Liver (tissue), 3 donors: Measurements from ENCODE around the gene FAM120C.
A peak's percentile ranks its signal among the peaks of the same experiment; 100 is the strongest.

Experiments
- CTCF ChIP-seq: fragments of 150-350 bp; IDR thresholded peaks from 2 replicates; pipeline ENCODE4 v1.5.1; 2017; ENCODE audit warnings: improper control_type of control experiment, low read depth, low read length; ENCODE audit not compliant: missing input control
- FOXA1 ChIP-seq: IDR thresholded peaks from 2 replicates; pipeline ENCODE4 v1.6.1; 2016; ENCODE audit warnings: antibody characterized with exemption
- HNF4G ChIP-seq: IDR thresholded peaks from 2 replicates; pipeline ENCODE4 v1.6.1; 2016; ENCODE audit warnings: antibody characterized with exemption
- JUND ChIP-seq, 2 donors: IDR thresholded peaks; 2 replicates each; pipeline ENCODE4 v1.6.1; 2016; ENCODE audit warnings: antibody characterized with exemption in 2 of 2
- RAD21 ChIP-seq, 2 donors: IDR thresholded peaks; 2 replicates each; pipeline ENCODE4 v1.6.1; 2016; ENCODE audit warnings: antibody characterized with exemption in 2 of 2, mild to moderate bottlenecking in 2 of 2
- REST ChIP-seq: IDR thresholded peaks from 2 replicates; pipeline ENCODE4 v1.6.1; 2016; ENCODE audit warnings: antibody characterized with exemption, mild to moderate bottlenecking
- RXRA ChIP-seq, 2 donors: IDR thresholded peaks; 2 replicates each; pipeline ENCODE4 v1.6.1; 2017 to 2018; ENCODE audit warnings: antibody characterized with exemption in 2 of 2, mild to moderate bottlenecking in 1 of 2
- SP1 ChIP-seq: IDR thresholded peaks from 2 replicates; pipeline ENCODE4 v1.6.1; 2018; ENCODE audit warnings: antibody characterized with exemption, mild to moderate bottlenecking
- TAF1 ChIP-seq: conservative IDR thresholded peaks from 2 replicates; pipeline ENCODE4 v1.6.1; 2016; ENCODE audit warnings: antibody characterized with exemption, mild to moderate bottlenecking
- YY1 ChIP-seq: IDR thresholded peaks from 2 replicates; pipeline ENCODE4 v1.6.1; 2016; ENCODE audit warnings: antibody characterized with exemption, mild to moderate bottlenecking
- ZBTB33 ChIP-seq: IDR thresholded peaks from 2 replicates; pipeline ENCODE4 v1.6.1; 2016; ENCODE audit warnings: antibody characterized with exemption
- TF ChIP-seq, protein P1 (sequence below): IDR thresholded peaks from 2 replicates; pipeline ENCODE4 v1.6.1; 2016; ENCODE audit warnings: antibody characterized with exemption
- donor health status: healthy.
- donor health status: healthy.

DNA sequence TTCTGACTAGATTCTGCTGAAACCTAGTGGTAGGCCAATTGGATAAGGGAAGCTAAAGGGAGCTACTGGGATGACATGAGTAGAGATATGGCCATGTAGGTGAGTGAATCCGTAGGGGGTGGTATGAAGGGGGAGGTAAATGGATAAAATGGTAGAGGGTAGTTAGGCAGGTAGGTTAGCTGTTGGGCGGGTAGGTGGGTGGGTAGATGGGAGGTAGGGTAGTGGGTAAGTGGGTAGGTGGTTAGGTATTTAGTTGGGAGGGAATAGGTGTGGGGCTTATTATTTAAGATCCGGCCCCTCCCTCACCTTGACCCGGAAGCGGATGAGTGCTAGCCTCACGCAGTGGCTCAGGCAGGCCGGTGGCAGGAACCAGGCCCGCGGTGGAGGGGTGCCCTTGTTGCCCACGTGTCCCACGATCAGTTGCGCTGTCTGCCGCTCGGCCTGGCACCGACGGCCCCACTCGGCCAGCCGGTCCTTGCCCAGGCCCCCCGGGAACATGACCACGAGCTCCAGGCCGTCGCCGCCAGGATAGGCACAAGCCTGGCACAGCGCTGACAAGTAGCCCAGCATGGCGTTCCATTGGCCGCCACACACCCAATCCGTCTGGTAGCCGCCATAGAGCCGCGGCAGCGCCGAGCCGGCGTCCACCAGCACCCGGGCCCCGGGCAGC, 725 bp downstream of the FAM120C start:
- TF ChIP-seq CTCF (no peak), RXRA (IDR thresholded peaks at IDR 0.05) (no peak), JUND (IDR thresholded peaks at IDR 0.05) (no peak), FOXA1 (no peak), RAD21 (IDR thresholded peaks at IDR 0.05) (no peak), YY1 (peak; percentile 15), ZBTB33 (no peak), TAF1 (no peak), HNF4G (no peak), SP1 (no peak), REST (no peak)
- TF ChIP-seq, protein P1, sequence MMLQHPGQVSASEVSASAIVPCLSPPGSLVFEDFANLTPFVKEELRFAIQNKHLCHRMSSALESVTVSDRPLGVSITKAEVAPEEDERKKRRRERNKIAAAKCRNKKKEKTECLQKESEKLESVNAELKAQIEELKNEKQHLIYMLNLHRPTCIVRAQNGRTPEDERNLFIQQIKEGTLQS = no peak
